ENCODE data around the gene ECSCR. TPM values are rescaled to one million over a fixed set of nuclear protein-coding genes. Genes with fewer than 3 reads are reported as not detected.
"Not testable (repeated sequence)": the region's sequence is repeated elsewhere in the genome, so short reads cannot be mapped to it uniquely, and the experiment has no call there.

The ECSCR gene
- total RNA-seq, 1 experiment from 2014 or later = not detected

DNA sequence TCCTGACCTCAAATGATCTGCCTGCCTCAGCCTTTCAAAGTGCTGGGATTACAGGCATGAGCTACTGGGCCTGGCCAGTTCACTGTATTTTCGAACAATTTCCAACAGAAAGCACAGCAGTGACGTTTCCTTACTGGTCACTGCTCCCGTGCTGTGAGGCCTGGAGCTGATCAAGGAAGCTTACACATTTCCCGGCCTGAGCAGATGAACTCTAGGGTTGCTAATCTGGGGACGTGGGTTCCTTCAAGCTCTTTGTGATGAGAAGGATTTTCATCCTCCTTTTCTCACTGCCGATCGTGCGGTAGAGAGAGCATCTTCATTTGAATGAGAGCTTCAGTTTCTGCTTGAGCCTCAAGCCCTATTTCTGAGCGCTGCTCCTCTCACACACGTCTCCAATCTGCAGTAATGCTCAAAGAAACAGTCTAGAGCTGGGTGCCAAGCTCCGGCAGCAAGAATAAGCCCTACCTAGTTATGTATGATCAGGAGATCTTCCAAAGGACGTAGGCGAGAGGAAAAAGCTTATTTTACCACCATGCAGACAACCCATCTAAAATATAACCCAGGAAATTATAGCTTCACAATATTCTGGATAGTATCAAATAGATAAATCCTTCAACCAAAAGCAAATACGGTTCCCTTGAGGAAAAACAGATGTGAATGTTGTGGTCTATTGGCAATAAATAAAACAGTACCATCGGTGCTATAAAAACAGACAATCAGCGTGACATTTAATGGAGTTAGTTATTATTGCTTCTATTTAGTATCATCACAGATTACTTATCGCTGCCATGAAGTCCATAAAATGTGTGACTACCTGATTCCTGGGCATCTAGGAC, 51.3 kb downstream of the ECSCR start:
- ChIA-PET POLR2A (interaction anchor here (0.5 kb wide), 1 partner anchor 357 kb away, joined by 12 read pairs; no protein-coding TSS in a partner anchor), CTCF (interaction anchor here (0.5 to 0.7 kb wide), 2 partner anchors 10 to 121 kb away, joined by 3 to 5 read pairs; no protein-coding TSS in a partner anchor)
- TF ChIP-seq, protein P1, sequence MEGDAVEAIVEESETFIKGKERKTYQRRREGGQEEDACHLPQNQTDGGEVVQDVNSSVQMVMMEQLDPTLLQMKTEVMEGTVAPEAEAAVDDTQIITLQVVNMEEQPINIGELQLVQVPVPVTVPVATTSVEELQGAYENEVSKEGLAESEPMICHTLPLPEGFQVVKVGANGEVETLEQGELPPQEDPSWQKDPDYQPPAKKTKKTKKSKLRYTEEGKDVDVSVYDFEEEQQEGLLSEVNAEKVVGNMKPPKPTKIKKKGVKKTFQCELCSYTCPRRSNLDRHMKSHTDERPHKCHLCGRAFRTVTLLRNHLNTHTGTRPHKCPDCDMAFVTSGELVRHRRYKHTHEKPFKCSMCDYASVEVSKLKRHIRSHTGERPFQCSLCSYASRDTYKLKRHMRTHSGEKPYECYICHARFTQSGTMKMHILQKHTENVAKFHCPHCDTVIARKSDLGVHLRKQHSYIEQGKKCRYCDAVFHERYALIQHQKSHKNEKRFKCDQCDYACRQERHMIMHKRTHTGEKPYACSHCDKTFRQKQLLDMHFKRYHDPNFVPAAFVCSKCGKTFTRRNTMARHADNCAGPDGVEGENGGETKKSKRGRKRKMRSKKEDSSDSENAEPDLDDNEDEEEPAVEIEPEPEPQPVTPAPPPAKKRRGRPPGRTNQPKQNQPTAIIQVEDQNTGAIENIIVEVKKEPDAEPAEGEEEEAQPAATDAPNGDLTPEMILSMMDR (IDR thresholded peaks at IDR 0.05) = no peak
- no peak for TF ChIP-seq TCF7L2 (IDR thresholded peaks at IDR 0.05; ENCODE audit: low read depth, low read length)
- no peak for TF ChIP-seq POLR2AphosphoS5 (IDR thresholded peaks at IDR 0.05; ENCODE audit: low read depth, low read length)
- TF ChIP-seq SIN3A (IDR thresholded peaks at IDR 0.05; ENCODE audit: borderline replicate concordance, insufficient read depth, low read depth, low read length) = no peak
- TF ChIP-seq, protein P2, sequence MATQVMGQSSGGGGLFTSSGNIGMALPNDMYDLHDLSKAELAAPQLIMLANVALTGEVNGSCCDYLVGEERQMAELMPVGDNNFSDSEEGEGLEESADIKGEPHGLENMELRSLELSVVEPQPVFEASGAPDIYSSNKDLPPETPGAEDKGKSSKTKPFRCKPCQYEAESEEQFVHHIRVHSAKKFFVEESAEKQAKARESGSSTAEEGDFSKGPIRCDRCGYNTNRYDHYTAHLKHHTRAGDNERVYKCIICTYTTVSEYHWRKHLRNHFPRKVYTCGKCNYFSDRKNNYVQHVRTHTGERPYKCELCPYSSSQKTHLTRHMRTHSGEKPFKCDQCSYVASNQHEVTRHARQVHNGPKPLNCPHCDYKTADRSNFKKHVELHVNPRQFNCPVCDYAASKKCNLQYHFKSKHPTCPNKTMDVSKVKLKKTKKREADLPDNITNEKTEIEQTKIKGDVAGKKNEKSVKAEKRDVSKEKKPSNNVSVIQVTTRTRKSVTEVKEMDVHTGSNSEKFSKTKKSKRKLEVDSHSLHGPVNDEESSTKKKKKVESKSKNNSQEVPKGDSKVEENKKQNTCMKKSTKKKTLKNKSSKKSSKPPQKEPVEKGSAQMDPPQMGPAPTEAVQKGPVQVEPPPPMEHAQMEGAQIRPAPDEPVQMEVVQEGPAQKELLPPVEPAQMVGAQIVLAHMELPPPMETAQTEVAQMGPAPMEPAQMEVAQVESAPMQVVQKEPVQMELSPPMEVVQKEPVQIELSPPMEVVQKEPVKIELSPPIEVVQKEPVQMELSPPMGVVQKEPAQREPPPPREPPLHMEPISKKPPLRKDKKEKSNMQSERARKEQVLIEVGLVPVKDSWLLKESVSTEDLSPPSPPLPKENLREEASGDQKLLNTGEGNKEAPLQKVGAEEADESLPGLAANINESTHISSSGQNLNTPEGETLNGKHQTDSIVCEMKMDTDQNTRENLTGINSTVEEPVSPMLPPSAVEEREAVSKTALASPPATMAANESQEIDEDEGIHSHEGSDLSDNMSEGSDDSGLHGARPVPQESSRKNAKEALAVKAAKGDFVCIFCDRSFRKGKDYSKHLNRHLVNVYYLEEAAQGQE (IDR thresholded peaks at IDR 0.05; ENCODE audit: insufficient read depth in 1 of 2, low read depth in 2 of 2, low read length in 1 of 2) = no peak
- DNase-seq (ENCODE audit: low read depth, low spot score) (no peak), ATAC-seq (no peak)
- in situ Hi-C loops (cut with HindIII; ENCODE audit: low pct_unique_long_range_greater_than_20kb, low sequenced_read_pairs) (loop anchor here (25.0 kb wide), 1 partner anchor 101 kb away; no protein-coding TSS in a partner anchor), intact Hi-C loops (cut with micrococcal nuclease; ENCODE audit: unreplicated experiment) (no loop called here)
- BruUV-seq (replicated peaks) = no TSS peak
- Histone ChIP-seq H3K36me3 (ENCODE audit: control insufficient read depth, insufficient read depth, low read length) (no peaks in the 10 kb centered on the region), H3K4me1 (ENCODE audit: control insufficient read depth, insufficient read depth, low read length) (no peaks in the 10 kb centered on the region), H3K27me3 (ENCODE audit: control insufficient read depth, insufficient read depth, low read length) (no peaks in the 10 kb centered on the region), H3K4me3 (ENCODE audit: low read depth in 2 of 2, low read length in 2 of 2) (no peak overlapping the region), H3K27ac (ENCODE audit: low read length) (no peak overlapping the region), H3K9me3 (ENCODE audit: control insufficient read depth, insufficient read depth, low read depth, low read length) (no peaks in the 10 kb centered on the region)

DNA sequence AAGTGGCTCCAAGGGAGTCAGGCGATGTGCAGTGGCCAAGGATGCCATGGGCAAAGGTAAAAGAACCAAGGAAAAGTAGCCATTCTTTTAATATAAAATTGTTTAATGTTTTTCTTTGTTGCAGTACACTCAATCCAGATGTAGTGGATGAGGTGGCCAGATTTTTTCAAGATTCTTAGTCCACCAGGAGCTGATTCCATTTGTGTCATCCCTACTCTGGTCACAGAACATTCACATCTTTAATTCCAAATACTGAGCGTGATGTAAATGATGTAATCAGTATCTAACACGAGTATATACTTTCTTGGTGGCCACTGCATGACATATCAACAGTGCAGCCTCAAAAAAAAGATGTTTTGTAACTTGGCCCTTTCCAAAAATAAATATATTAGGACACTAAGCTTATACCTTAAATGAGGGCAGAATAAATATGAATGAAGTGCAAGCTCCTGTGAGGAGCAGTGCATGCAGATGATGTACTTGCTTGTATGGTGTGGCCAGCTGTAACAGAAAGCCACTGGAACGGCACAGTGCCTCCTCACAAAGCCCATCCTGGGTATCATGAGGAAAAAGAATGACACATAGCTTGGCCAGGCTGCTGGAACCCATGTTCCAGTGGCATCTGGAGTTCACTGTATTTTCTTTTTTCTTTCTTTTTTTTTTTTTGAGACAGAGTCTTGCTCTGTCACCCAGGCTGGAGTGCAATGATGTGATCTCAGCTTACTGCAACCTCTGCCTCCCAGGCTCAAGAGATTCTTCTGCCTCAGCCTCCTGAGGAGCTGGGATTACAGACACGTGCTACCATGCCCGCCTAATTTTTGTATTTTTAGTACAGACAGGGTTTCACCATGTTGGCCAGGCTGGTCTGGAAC, 52.2 kb downstream of the ECSCR start:
- POLR2A ChIA-PET = no interaction called here
- no peak for ATAC-seq
- no peak overlapping the region for H3K27ac ChIP-seq (ENCODE audit: low read length)
- H3K4me3 ChIP-seq (ENCODE audit: low read depth in 2 of 2, low read length in 2 of 2) = no peak overlapping the region
- no peaks in the 10 kb centered on the region for H3K27me3 ChIP-seq (ENCODE audit: control insufficient read depth, insufficient read depth, low read length)
- CTCF ChIA-PET = interaction anchor here (0.5 kb wide), 1 partner anchor 122 kb away, joined by 5 read pairs; no protein-coding TSS in a partner anchor
- TF ChIP-seq, protein P2 (IDR thresholded peaks at IDR 0.05; ENCODE audit: insufficient read depth in 1 of 2, low read depth in 2 of 2, low read length in 1 of 2) = no peak
- TF ChIP-seq TCF7L2 (IDR thresholded peaks at IDR 0.05; ENCODE audit: low read depth, low read length) (no peak), SIN3A (IDR thresholded peaks at IDR 0.05; ENCODE audit: borderline replicate concordance, insufficient read depth, low read depth, low read length) (no peak), POLR2AphosphoS5 (IDR thresholded peaks at IDR 0.05; ENCODE audit: low read depth, low read length) (no peak)
- TF ChIP-seq, protein P1 (IDR thresholded peaks at IDR 0.05) = no peak
- BruUV-seq (replicated peaks) = no TSS peak
- intact Hi-C loops (cut with micrococcal nuclease; ENCODE audit: unreplicated experiment) (no loop called here), in situ Hi-C loops (cut with HindIII; ENCODE audit: low pct_unique_long_range_greater_than_20kb, low sequenced_read_pairs) (loop anchor here (25.0 kb wide), 1 partner anchor 102 kb away; no protein-coding TSS in a partner anchor)
- no peaks in the 10 kb centered on the region for H3K4me1 ChIP-seq (ENCODE audit: control insufficient read depth, insufficient read depth, low read length)
- no peaks in the 10 kb centered on the region for H3K36me3 ChIP-seq (ENCODE audit: control insufficient read depth, insufficient read depth, low read length)
- no peaks in the 10 kb centered on the region for H3K9me3 ChIP-seq (ENCODE audit: control insufficient read depth, insufficient read depth, low read depth, low read length)
- no peak for DNase-seq (ENCODE audit: low read depth, low spot score)

DNA sequence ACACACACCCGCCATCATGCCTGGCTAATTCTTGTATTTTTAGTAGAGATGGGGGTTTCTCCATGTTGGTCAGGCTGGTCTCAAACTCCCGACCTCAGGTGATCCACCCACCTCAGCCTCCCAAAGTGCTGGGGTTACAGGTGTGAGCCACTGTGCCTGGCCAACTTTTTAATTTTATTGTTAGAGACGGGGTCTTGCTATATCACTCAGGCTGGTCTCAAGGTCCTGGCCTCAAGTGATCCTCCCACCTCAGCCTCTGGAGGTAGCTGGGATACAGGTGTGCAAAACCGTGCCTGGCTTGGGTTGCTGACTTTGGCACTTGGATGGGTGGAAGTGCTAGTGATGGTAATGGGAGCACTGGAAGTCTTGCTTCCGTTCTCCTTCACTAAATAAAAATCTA, 53.4 kb downstream of the ECSCR start:
- BruUV-seq (replicated peaks); intact Hi-C loops (cut with micrococcal nuclease; ENCODE audit: unreplicated experiment); H3K4me3 ChIP-seq (ENCODE audit: low read depth in 2 of 2, low read length in 2 of 2); DNase-seq (ENCODE audit: low read depth, low spot score); H3K27me3 ChIP-seq (ENCODE audit: control insufficient read depth, insufficient read depth, low read length); ATAC-seq; POLR2A ChIA-PET; H3K4me1 ChIP-seq (ENCODE audit: control insufficient read depth, insufficient read depth, low read length); H3K9me3 ChIP-seq (ENCODE audit: control insufficient read depth, insufficient read depth, low read depth, low read length); CTCF ChIA-PET; H3K27ac ChIP-seq (ENCODE audit: low read length); H3K36me3 ChIP-seq (ENCODE audit: control insufficient read depth, insufficient read depth, low read length): not testable (repeated sequence)
- in situ Hi-C loops (cut with HindIII; ENCODE audit: low pct_unique_long_range_greater_than_20kb, low sequenced_read_pairs) = loop anchor here (25.0 kb wide), 1 partner anchor 103 kb away; no protein-coding TSS in a partner anchor
